Middle frontal gyrus (tissue), 1 donor: Measurements from ENCODE around the gene FJX1.
"Not testable (repeated sequence)": the region's sequence is repeated elsewhere in the genome, so short reads cannot be mapped to it uniquely, and the experiment has no call there.

ENCODE experiments used
- DNase-seq: peaks from one replicate; pipeline ENCODE4 v3.0.0-alpha.2; 2015; ENCODE audit warnings: low spot score; ENCODE audit errors: extremely low spot score

Gene FJX1

GRCh38 chr11:35631891-35632290, 13.6 kb downstream of the FJX1 start:
- no peak for DNase-seq

- no peak for DNase-seq
These were observed 14.0 kb downstream of the FJX1 start for GRCh38 chr11:35632301-35632700.

- no peak for DNase-seq
These were observed 15.7 kb downstream of the FJX1 start for GRCh38 chr11:35633827-35634423.

GRCh38 chr11:35635933-35636332, 17.7 kb downstream of the FJX1 start:
- DNase-seq: no peak

- no peak for DNase-seq
These were observed 21.4 kb downstream of the FJX1 start for GRCh38 chr11:35639591-35640179.

GRCh38 chr11:35641171-35641897, 23.1 kb downstream of the FJX1 start:
- no peak for DNase-seq

- DNase-seq: no peak
These were observed 23.7 kb downstream of the FJX1 start for GRCh38 chr11:35641964-35642363.

- no peak for DNase-seq
These were observed 29.3 kb downstream of the FJX1 start for GRCh38 chr11:35647421-35648093.

GRCh38 chr11:35650006-35650405, 31.7 kb downstream of the FJX1 start:
- no peak for DNase-seq

- DNase-seq: no peak
These were observed 32.2 kb downstream of the FJX1 start for GRCh38 chr11:35650467-35650866.

GRCh38 chr11:35651263-35651662, 33.0 kb downstream of the FJX1 start:
- no peak for DNase-seq

- DNase-seq: not testable (repeated sequence)
These were observed 34.5 kb downstream of the FJX1 start for GRCh38 chr11:35652786-35653185.

GRCh38 chr11:35654711-35655110, 36.5 kb downstream of the FJX1 start:
- no peak for DNase-seq

GRCh38 chr11:35655254-35655653, 37.0 kb downstream of the FJX1 start:
- no peak for DNase-seq

- no peak for DNase-seq
These were observed 37.6 kb downstream of the FJX1 start for GRCh38 chr11:35655856-35656255.

- DNase-seq: no peak
These were observed 40.0 kb downstream of the FJX1 start for GRCh38 chr11:35658020-35658948.

- DNase-seq: no peak
These were observed 43.3 kb downstream of the FJX1 start for GRCh38 chr11:35661534-35661933.

GRCh38 chr11:35662061-35662648, 43.9 kb downstream of the FJX1 start:
- DNase-seq: no peak

- peak; percentile 81 for DNase-seq
These were observed 44.6 kb downstream of the FJX1 start, which contains the start of gene TRIM44 for GRCh38 chr11:35662649-35663407. Gene TRIM44, plus strand, starts transcription at chr11:35662775. Its CDS starts 337 bp downstream, at chr11:35663112.

- DNase-seq: no peak
These were observed 45.1 kb downstream of the FJX1 start for GRCh38 chr11:35663408-35663702.
